T47D (cell line): ENCODE results near the gene PROSER1.
"Not testable (repeated sequence)": the region's sequence is repeated elsewhere in the genome, so short reads cannot be mapped to it uniquely, and the experiment has no call there.

Experiments
- DNase-seq, 2 experiments: peaks; one replicate each; pipeline versions ENCODE4 v3.0.0 to v3.0.0-alpha.2; 2011 to 2012; ENCODE audit warnings: low read depth in 1 of 2, low spot score in 1 of 2
- JUND ChIP-seq: IDR thresholded peaks from 2 replicates; pipeline ENCODE4 v1.6.1; 2012; ENCODE audit warnings: low read depth
- in situ Hi-C: cut with HindIII; loops from 2 replicates; pipeline ENCODE4 v1.10.0; 2016; ENCODE audit warnings: low sequenced_read_pairs, low pct_unique_long_range_greater_than_20kb

The PROSER1 gene

GRCh38 chr13:39037880-39038568, at the start of gene PROSER1, which contains the start of gene NHLRC3:
PROSER1 (minus strand) TSS chr13:39038089; CDS start chr13:39037242, 847 bp downstream.
NHLRC3 (plus strand) TSS chr13:39038456; CDS start chr13:39038640, 184 bp downstream.
- peak; percentile 21 to 92 for DNase-seq

GRCh38 chr13:39086251-39086945, 48.5 kb upstream of the PROSER1 start:
- in situ Hi-C loops, DNase-seq: not testable (repeated sequence)

More at GRCh38 chr13:39037880-39038568, at the start of gene PROSER1, which contains the start of gene NHLRC3:
- in situ Hi-C loops: no loop called here
- no peak for TF ChIP-seq JUND

GRCh38 chr13:39073983-39074382, 36.1 kb upstream of the PROSER1 start:
- peak in 1 of 2 experiments; percentile 7 for DNase-seq
- TF ChIP-seq JUND: no peak

GRCh38 chr13:39072842-39073241, 35.0 kb upstream of the PROSER1 start:
- in situ Hi-C loops: no loop called here
- no peak for DNase-seq

More at GRCh38 chr13:39073983-39074382, 36.1 kb upstream of the PROSER1 start:
- in situ Hi-C loops: no loop called here

GRCh38 chr13:39062004-39062403, 24.1 kb upstream of the PROSER1 start:
- no peak for DNase-seq
- TF ChIP-seq JUND: no peak
- in situ Hi-C loops: no loop called here

More at GRCh38 chr13:39072842-39073241, 35.0 kb upstream of the PROSER1 start:
- no peak for TF ChIP-seq JUND

GRCh38 chr13:39058040-39058439, 20.2 kb upstream of the PROSER1 start:
- in situ Hi-C loops: no loop called here
- no peak for TF ChIP-seq JUND
- no peak for DNase-seq

GRCh38 chr13:39056018-39056417, 18.1 kb upstream of the PROSER1 start:
- in situ Hi-C loops: no loop called here
- DNase-seq: no peak

GRCh38 chr13:39054112-39054511, 16.2 kb upstream of the PROSER1 start:
- no peak for TF ChIP-seq JUND
- DNase-seq: no peak
- in situ Hi-C loops: no loop called here

More at GRCh38 chr13:39056018-39056417, 18.1 kb upstream of the PROSER1 start:
- TF ChIP-seq JUND: no peak

- TF ChIP-seq JUND: no peak
- DNase-seq: no peak
- in situ Hi-C loops: no loop called here
These were observed 15.1 kb upstream of the PROSER1 start for GRCh38 chr13:39052944-39053343.

GRCh38 chr13:39051157-39051556, 13.3 kb upstream of the PROSER1 start:
- DNase-seq: peak in 1 of 2 experiments; percentile 33
- in situ Hi-C loops: no loop called here
- TF ChIP-seq JUND: no peak

- no peak for TF ChIP-seq JUND
- DNase-seq: no peak
- in situ Hi-C loops: no loop called here
These were observed 11.4 kb upstream of the PROSER1 start for GRCh38 chr13:39049274-39049673.

GRCh38 chr13:39048806-39049205, 10.9 kb upstream of the PROSER1 start:
- DNase-seq: no peak
- no peak for TF ChIP-seq JUND
- in situ Hi-C loops: no loop called here

- in situ Hi-C loops: no loop called here
- peak; percentile 8 to 83 for DNase-seq
- no peak for TF ChIP-seq JUND
These were observed 9.7 kb upstream of the PROSER1 start for GRCh38 chr13:39047560-39047959.

GRCh38 chr13:39044536-39044935, 6.6 kb upstream of the PROSER1 start:
- no peak for DNase-seq
- in situ Hi-C loops: no loop called here

More at GRCh38 chr13:39044536-39044935, 6.6 kb upstream of the PROSER1 start:
- TF ChIP-seq JUND: no peak
